Measurements from ENCODE around the gene HHIP. TPM values are rescaled to one million over a fixed set of nuclear protein-coding genes. Genes with fewer than 3 reads are reported as not detected.
A peak's percentile ranks its signal among the peaks of the same experiment; 100 is the strongest.

Gene HHIP, protein sequence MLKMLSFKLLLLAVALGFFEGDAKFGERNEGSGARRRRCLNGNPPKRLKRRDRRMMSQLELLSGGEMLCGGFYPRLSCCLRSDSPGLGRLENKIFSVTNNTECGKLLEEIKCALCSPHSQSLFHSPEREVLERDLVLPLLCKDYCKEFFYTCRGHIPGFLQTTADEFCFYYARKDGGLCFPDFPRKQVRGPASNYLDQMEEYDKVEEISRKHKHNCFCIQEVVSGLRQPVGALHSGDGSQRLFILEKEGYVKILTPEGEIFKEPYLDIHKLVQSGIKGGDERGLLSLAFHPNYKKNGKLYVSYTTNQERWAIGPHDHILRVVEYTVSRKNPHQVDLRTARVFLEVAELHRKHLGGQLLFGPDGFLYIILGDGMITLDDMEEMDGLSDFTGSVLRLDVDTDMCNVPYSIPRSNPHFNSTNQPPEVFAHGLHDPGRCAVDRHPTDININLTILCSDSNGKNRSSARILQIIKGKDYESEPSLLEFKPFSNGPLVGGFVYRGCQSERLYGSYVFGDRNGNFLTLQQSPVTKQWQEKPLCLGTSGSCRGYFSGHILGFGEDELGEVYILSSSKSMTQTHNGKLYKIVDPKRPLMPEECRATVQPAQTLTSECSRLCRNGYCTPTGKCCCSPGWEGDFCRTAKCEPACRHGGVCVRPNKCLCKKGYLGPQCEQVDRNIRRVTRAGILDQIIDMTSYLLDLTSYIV
- 0.55 TPM for polyA plus RNA-seq (2013)

DNA sequence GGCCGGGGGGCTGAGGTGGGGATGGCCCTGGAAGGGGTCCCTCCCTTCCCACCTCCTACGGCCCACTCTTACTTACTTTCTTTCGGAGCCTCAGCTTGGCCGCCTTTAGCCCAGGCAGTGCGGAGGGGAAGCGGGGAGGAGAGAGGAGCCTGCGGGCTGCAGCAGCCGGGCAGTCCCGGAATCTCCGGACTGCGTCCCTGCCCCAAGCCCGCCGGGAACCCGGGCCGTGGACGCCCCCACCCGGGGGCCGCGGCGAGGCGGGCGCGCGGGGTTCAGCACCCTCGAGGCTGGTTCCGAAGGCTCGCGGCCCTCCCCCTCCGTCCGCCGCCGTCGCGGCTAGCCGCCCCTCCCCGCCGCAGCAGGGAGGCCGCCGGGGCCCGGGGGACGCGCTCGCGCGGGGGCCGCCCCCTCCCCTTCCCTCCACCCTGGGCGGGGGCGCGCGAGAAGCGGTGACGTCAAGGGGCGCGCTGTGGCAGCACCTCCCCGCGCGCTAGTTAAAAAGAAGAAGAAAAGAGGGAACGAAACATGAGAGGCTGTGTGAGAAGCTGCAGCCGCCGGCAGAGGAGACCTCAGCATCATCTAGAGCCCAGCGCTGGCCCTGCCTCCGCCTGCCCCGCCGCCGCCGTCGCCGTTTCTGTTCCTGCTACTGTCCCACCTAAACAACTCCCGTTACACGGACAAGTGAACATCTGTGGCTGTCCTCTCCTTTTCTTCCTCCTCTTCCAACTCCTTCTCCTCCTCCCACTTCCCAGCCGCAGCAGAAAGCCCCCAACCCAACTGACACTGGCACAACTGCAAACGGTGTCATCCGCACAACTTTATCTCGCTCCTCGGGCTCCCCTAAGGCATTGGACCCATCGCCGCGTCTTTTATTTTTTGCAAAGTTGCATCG is at the start of gene HHIP:
Gene HHIP, plus strand, starts transcription at position 526 of the 892 bp plus-strand sequence. CDS start 520 bp downstream, outside the sequence.
- WGBS (ENCODE audit: insufficient coverage), result 0% methylated on average over 42 of the region's 79 CpGs
- ChIA-PET CTCF (no interaction called here), POLR2A (no interaction called here)
- H3K4me3 ChIP-seq (ENCODE audit: control insufficient read depth in 1 of 7, extremely low read depth in 1 of 7, insufficient read depth in 4 of 7, low read depth in 2 of 7, low read length in 6 of 7), result peak within 1 kb of the TSS; percentile 43 to 80 (median 68)
- peak; percentile 75 to 89 (median 85) for DNase-seq
- no peak within 1 kb of the TSS for H3K27ac ChIP-seq (ENCODE audit: insufficient read depth in 1 of 2, low read depth in 1 of 2, low read length in 2 of 2, poor library complexity in 1 of 2, severe bottlenecking in 2 of 2)
- no peaks in the 10 kb centered on the region for H3K9me3 ChIP-seq (ENCODE audit: control extremely low read depth in 1 of 5, control insufficient read depth in 4 of 5, insufficient read depth in 2 of 5, low read depth in 1 of 5, low read length in 4 of 5)
- peaks cover 0 to 36% (median 3%) of the 10 kb centered on the region in 5 experiments for H3K27me3 ChIP-seq (replicated peaks in 2 of 5; ENCODE audit: control insufficient read depth in 4 of 5, insufficient read depth in 5 of 5, low read length in 4 of 5)
- H3K36me3 ChIP-seq (ENCODE audit: control insufficient read depth in 4 of 4, insufficient read depth in 4 of 4, low read length in 3 of 4), result no peaks in the 10 kb centered on the region
- peaks cover 9 to 26% (median 21%) of the 10 kb centered on the region in 4 experiments for H3K4me1 ChIP-seq (ENCODE audit: control extremely low read depth in 1 of 4, control insufficient read depth in 4 of 4, insufficient read depth in 4 of 4, low read length in 3 of 4)

DNA sequence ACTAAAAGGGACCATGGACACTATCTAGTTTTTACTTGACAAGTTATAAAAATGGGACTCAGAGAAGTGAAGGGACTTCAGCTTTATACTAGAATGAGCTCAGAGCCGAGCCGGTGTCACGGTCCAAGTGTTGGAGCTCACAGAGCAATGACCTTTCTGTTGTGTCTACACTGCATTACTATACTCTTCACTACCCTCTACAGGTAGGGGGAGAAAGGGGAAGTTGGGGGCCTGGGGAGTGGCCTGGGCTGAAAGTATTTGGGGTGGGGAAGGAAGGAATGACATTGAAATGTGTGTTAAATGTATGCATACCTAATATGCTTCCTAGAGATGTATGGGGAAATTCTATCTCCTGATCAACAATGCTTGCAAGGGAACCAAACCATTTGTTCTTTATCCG is 48.8 kb upstream of the HHIP start:
- no peak overlapping the region for H3K4me3 ChIP-seq (ENCODE audit: control insufficient read depth in 1 of 7, extremely low read depth in 1 of 7, insufficient read depth in 4 of 7, low read depth in 2 of 7, low read length in 6 of 7)
- peak in 1 of 3 donors; percentile 1 for DNase-seq
- no peaks in the 10 kb centered on the region for H3K4me1 ChIP-seq (ENCODE audit: control extremely low read depth in 1 of 4, control insufficient read depth in 4 of 4, insufficient read depth in 4 of 4, low read length in 3 of 4)
- no peaks in the 10 kb centered on the region for H3K36me3 ChIP-seq (ENCODE audit: control insufficient read depth in 4 of 4, insufficient read depth in 4 of 4, low read length in 3 of 4)
- ChIA-PET CTCF (interaction anchor here (1.1 kb wide), 1 partner anchor 24 kb away, joined by 3 read pairs; no protein-coding TSS in a partner anchor), POLR2A (no interaction called here)
- no CpG with 5 or more reads among the region's 4 CpGs for WGBS (ENCODE audit: insufficient coverage)
- H3K9me3 ChIP-seq (ENCODE audit: control extremely low read depth in 1 of 5, control insufficient read depth in 4 of 5, insufficient read depth in 2 of 5, low read depth in 1 of 5, low read length in 4 of 5), result no peaks in the 10 kb centered on the region
- no peak overlapping the region for H3K27ac ChIP-seq (ENCODE audit: insufficient read depth in 1 of 2, low read depth in 1 of 2, low read length in 2 of 2, poor library complexity in 1 of 2, severe bottlenecking in 2 of 2)
- H3K27me3 ChIP-seq (replicated peaks in 2 of 5; ENCODE audit: control insufficient read depth in 4 of 5, insufficient read depth in 5 of 5, low read length in 4 of 5), result no peaks in the 10 kb centered on the region

- ChIA-PET POLR2A (no interaction called here), CTCF (no interaction called here)
- no peak overlapping the region for H3K4me3 ChIP-seq (ENCODE audit: control insufficient read depth in 1 of 7, extremely low read depth in 1 of 7, insufficient read depth in 4 of 7, low read depth in 2 of 7, low read length in 6 of 7)
- H3K27me3 ChIP-seq (replicated peaks in 2 of 5; ENCODE audit: control insufficient read depth in 4 of 5, insufficient read depth in 5 of 5, low read length in 4 of 5), result no peaks in the 10 kb centered on the region
- no peaks in the 10 kb centered on the region for H3K36me3 ChIP-seq (ENCODE audit: control insufficient read depth in 4 of 4, insufficient read depth in 4 of 4, low read length in 3 of 4)
- DNase-seq, result no peak
- WGBS (ENCODE audit: insufficient coverage), result no CpG with 5 or more reads among the region's 1 CpG
- H3K9me3 ChIP-seq (ENCODE audit: control extremely low read depth in 1 of 5, control insufficient read depth in 4 of 5, insufficient read depth in 2 of 5, low read depth in 1 of 5, low read length in 4 of 5), result peaks cover 0 to 2% (median 0%) of the 10 kb centered on the region in 5 experiments
- H3K4me1 ChIP-seq (ENCODE audit: control extremely low read depth in 1 of 4, control insufficient read depth in 4 of 4, insufficient read depth in 4 of 4, low read length in 3 of 4), result no peaks in the 10 kb centered on the region
- H3K27ac ChIP-seq (ENCODE audit: insufficient read depth in 1 of 2, low read depth in 1 of 2, low read length in 2 of 2, poor library complexity in 1 of 2, severe bottlenecking in 2 of 2), result no peak overlapping the region
These were observed 46.3 kb upstream of the HHIP start for GRCh38 chr4:144599621-144600020.

DNA sequence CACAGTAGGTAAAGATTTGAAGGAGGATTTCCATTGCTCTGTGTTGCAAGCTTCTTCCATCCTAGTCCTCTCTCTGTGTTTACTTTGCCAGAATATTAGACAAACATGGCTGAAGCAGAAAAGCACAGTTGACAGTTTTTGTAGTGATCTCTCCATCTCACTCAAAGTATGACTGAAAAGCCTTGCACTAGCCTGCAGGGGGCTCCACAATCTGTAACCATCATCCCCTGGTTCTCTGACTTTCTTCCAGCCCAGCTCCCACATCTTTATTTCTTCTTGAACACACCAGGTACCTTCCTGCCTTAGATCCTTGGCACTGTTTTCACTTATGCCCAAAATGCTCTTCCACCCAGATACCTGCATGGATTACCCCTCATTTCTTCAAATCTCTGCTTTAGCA is 34.1 kb upstream of the HHIP start:
- H3K4me1 ChIP-seq (ENCODE audit: control extremely low read depth in 1 of 4, control insufficient read depth in 4 of 4, insufficient read depth in 4 of 4, low read length in 3 of 4), result no peaks in the 10 kb centered on the region
- DNase-seq, result peak in 2 of 3 donors; percentile 10 to 23
- no peak overlapping the region for H3K4me3 ChIP-seq (ENCODE audit: control insufficient read depth in 1 of 7, extremely low read depth in 1 of 7, insufficient read depth in 4 of 7, low read depth in 2 of 7, low read length in 6 of 7)
- ChIA-PET POLR2A (no interaction called here), CTCF (interaction anchor here (0.5 to 1.3 kb wide), 3 partner anchors 22 to 441 kb away, joined by 3 read pairs; no protein-coding TSS in a partner anchor)
- H3K27ac ChIP-seq (ENCODE audit: insufficient read depth in 1 of 2, low read depth in 1 of 2, low read length in 2 of 2, poor library complexity in 1 of 2, severe bottlenecking in 2 of 2), result no peak overlapping the region
- no peaks in the 10 kb centered on the region for H3K27me3 ChIP-seq (replicated peaks in 2 of 5; ENCODE audit: control insufficient read depth in 4 of 5, insufficient read depth in 5 of 5, low read length in 4 of 5)
- H3K9me3 ChIP-seq (ENCODE audit: control extremely low read depth in 1 of 5, control insufficient read depth in 4 of 5, insufficient read depth in 2 of 5, low read depth in 1 of 5, low read length in 4 of 5), result no peaks in the 10 kb centered on the region
- H3K36me3 ChIP-seq (ENCODE audit: control insufficient read depth in 4 of 4, insufficient read depth in 4 of 4, low read length in 3 of 4), result no peaks in the 10 kb centered on the region

DNA sequence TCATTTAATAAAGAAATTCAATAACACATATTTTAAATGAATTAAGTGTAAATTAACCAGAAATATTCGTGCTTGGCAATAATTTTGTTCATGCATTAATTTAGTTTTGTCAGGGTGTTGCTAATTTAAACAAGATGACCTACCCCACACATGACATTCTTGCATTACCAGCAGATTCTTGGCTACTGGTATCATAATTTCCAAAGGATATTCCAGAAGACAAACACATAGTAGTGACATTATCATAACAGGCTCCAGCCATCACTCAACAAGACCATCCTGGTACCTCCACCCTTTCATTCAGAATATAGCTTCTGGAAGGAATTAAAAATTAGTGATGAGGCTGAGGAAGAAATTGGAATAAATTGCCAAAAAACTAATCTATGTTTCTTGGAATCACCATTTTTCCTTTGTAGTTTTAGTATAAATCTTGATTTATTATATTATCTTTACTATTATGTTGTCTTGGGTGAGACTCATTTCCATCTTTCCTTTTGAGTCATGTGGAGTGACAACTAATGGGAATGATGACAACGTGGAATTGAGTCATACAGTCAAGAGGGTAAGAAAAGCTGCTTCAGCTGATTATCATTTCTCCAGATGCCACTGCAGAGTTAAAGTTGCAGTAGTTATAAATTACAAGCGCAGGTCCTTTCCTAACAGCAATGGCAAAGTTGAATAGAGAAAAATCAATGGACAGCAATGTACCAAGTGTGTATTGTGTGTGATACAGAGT is 30.9 kb upstream of the HHIP start:
- POLR2A ChIA-PET, result no interaction called here
- no peaks in the 10 kb centered on the region for H3K4me1 ChIP-seq (ENCODE audit: control extremely low read depth in 1 of 4, control insufficient read depth in 4 of 4, insufficient read depth in 4 of 4, low read length in 3 of 4)
- no peaks in the 10 kb centered on the region for H3K9me3 ChIP-seq (ENCODE audit: control extremely low read depth in 1 of 5, control insufficient read depth in 4 of 5, insufficient read depth in 2 of 5, low read depth in 1 of 5, low read length in 4 of 5)
- H3K36me3 ChIP-seq (ENCODE audit: control insufficient read depth in 4 of 4, insufficient read depth in 4 of 4, low read length in 3 of 4), result no peaks in the 10 kb centered on the region
- no peak overlapping the region for H3K27ac ChIP-seq (ENCODE audit: insufficient read depth in 1 of 2, low read depth in 1 of 2, low read length in 2 of 2, poor library complexity in 1 of 2, severe bottlenecking in 2 of 2)
- no peak overlapping the region for H3K4me3 ChIP-seq (ENCODE audit: control insufficient read depth in 1 of 7, extremely low read depth in 1 of 7, insufficient read depth in 4 of 7, low read depth in 2 of 7, low read length in 6 of 7)
- CTCF ChIA-PET, result no interaction called here
- WGBS (ENCODE audit: insufficient coverage), result 100% methylated on average over 1 of the region's 3 CpGs
- no peaks in the 10 kb centered on the region for H3K27me3 ChIP-seq (replicated peaks in 2 of 5; ENCODE audit: control insufficient read depth in 4 of 5, insufficient read depth in 5 of 5, low read length in 4 of 5)
- DNase-seq, result no peak

DNA sequence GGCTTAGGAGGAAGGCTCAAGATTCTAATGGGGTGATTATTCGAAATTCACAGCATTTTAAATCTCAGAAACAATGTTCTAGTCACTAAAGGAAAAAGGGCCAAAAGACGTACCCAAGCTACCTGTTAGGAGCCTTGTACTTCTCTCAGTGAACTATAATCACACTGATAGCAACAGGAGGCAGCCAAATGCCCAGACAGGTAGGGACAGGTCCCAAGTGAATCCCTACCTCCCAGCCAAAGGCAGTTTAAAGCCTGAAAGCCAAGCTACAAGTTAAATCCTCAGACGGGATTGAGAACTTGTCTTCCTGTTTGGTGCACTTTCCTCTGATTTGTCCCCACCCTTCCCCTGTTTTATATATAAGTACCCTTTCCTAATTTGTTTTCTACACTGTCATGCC is 24.3 kb upstream of the HHIP start:
- Histone ChIP-seq H3K9me3 (ENCODE audit: control extremely low read depth in 1 of 5, control insufficient read depth in 4 of 5, insufficient read depth in 2 of 5, low read depth in 1 of 5, low read length in 4 of 5) (no peaks in the 10 kb centered on the region), H3K4me3 (ENCODE audit: control insufficient read depth in 1 of 7, extremely low read depth in 1 of 7, insufficient read depth in 4 of 7, low read depth in 2 of 7, low read length in 6 of 7) (no peak overlapping the region), H3K36me3 (ENCODE audit: control insufficient read depth in 4 of 4, insufficient read depth in 4 of 4, low read length in 3 of 4) (no peaks in the 10 kb centered on the region), H3K4me1 (ENCODE audit: control extremely low read depth in 1 of 4, control insufficient read depth in 4 of 4, insufficient read depth in 4 of 4, low read length in 3 of 4) (no peaks in the 10 kb centered on the region), H3K27me3 (replicated peaks in 2 of 5; ENCODE audit: control insufficient read depth in 4 of 5, insufficient read depth in 5 of 5, low read length in 4 of 5) (no peaks in the 10 kb centered on the region), H3K27ac (ENCODE audit: insufficient read depth in 1 of 2, low read depth in 1 of 2, low read length in 2 of 2, poor library complexity in 1 of 2, severe bottlenecking in 2 of 2) (no peak overlapping the region)
- ChIA-PET CTCF (no interaction called here), POLR2A (no interaction called here)
- no peak for DNase-seq
- 100% methylated on average over 2 of the region's 3 CpGs for WGBS (ENCODE audit: insufficient coverage)
